Ishikawa (cell line): ENCODE measurements around the gene LRP1.

Experiments
- CEBPB ChIP-seq: IDR thresholded peaks from 2 replicates; pipeline ENCODE4 v1.6.1; 2012
- CREB1 ChIP-seq: IDR thresholded peaks from 2 replicates; pipeline ENCODE4 v1.6.1; 2012; ENCODE audit warnings: low read depth
- EGR1 ChIP-seq: IDR thresholded peaks from 2 replicates; pipeline ENCODE4 v1.6.1; 2012
- EP300 ChIP-seq: IDR thresholded peaks from 2 replicates; pipeline ENCODE4 v1.6.1; 2012; ENCODE audit warnings: borderline replicate concordance
- FOXM1 ChIP-seq: IDR thresholded peaks from 2 replicates; pipeline ENCODE4 v1.6.1; 2012; ENCODE audit warnings: low read depth, borderline replicate concordance
- MAX ChIP-seq: IDR thresholded peaks from 2 replicates; pipeline ENCODE4 v1.6.1; 2012
- NFIC ChIP-seq: IDR thresholded peaks from 2 replicates; pipeline ENCODE4 v1.6.1; 2012
- RAD21 ChIP-seq: IDR thresholded peaks from 2 replicates; pipeline ENCODE4 v1.6.1; 2012; ENCODE audit warnings: low read depth
- TAF1 ChIP-seq: IDR thresholded peaks from 2 replicates; pipeline ENCODE4 v1.6.1; 2012; ENCODE audit warnings: low read depth, mild to moderate bottlenecking
- TCF12 ChIP-seq: IDR thresholded peaks from 2 replicates; pipeline ENCODE4 v1.6.1; 2012; ENCODE audit warnings: low read depth
- TEAD4 ChIP-seq: IDR thresholded peaks from 2 replicates; pipeline ENCODE4 v1.6.1; 2012
- USF1 ChIP-seq: IDR thresholded peaks from 2 replicates; pipeline ENCODE4 v1.6.1; 2012
- YY1 ChIP-seq: IDR thresholded peaks from 2 replicates; pipeline ENCODE4 v1.6.1; 2012; ENCODE audit warnings: low read depth
- ZBTB7A ChIP-seq: IDR thresholded peaks from 2 replicates; pipeline ENCODE4 v1.6.1; 2012; ENCODE audit warnings: low read depth
- TF ChIP-seq, protein P1 (sequence below): IDR thresholded peaks from 2 replicates; pipeline ENCODE4 v1.6.1; 2012; ENCODE audit warnings: low read depth, mild to moderate bottlenecking

The LRP1 gene

DNA sequence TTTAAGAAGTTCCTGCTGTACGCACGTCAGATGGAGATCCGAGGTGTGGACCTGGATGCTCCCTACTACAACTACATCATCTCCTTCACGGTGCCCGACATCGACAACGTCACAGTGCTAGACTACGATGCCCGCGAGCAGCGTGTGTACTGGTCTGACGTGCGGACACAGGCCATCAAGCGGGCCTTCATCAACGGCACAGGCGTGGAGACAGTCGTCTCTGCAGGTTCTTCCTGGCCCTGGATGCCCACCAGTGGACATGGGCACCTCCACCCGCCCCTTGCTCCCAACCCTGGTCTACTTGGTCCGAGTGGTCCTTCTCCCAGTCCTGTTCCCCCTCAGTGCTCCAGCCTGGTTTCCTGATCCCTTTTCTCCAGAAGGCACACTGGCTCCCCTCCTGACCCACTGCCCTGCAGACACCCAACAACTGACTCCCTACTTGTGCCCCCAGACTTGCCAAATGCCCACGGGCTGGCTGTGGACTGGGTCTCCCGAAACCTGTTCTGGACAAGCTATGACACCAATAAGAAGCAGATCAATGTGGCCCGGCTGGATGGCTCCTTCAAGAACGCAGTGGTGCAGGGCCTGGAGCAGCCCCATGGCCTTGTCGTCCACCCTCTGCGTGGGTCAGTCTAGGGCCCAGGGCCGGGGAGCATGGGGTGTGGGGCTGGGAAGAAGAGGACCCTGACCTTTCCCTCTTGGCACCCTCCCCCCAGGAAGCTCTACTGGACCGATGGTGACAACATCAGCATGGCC lies 51.2 kb downstream of the LRP1 start:
- TF ChIP-seq RAD21 (no peak), ZBTB7A (no peak), TAF1 (no peak), CEBPB (no peak), TCF12 (no peak; the same call in 1 of the 2 replicates), USF1 (no peak), CREB1 (no peak), FOXM1 (no peak), EP300 (no peak)

DNA sequence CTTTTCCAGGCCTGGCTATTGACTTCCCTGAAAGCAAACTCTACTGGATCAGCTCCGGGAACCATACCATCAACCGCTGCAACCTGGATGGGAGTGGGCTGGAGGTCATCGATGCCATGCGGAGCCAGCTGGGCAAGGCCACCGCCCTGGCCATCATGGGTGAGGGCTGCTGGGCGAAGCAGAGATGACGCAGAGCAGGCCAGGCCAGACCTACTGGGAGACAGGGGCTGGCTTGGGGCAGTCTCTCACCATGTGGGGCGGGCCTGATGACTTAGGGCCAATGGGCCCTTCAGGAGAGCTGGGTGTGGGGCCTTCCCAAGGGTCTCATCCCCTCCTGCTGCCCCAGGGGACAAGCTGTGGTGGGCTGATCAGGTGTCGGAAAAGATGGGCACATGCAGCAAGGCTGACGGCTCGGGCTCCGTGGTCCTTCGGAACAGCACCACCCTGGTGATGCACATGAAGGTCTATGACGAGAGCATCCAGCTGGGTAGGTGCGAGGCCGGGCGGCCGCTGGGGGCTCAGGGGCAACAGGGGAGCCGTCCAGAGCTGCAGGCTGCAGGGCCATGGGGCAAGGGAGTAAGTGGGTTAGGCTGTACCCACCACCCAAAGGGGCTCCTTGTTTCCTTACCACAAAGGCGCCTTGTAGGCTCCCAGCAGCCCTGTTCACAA lies 52.2 kb downstream of the LRP1 start:
- TF ChIP-seq TAF1 (no peak), ZBTB7A (no peak), USF1 (no peak), EGR1 (no peak), EP300 (no peak), RAD21 (no peak), TCF12 (no peak), YY1 (no peak)
- TF ChIP-seq, protein P1, sequence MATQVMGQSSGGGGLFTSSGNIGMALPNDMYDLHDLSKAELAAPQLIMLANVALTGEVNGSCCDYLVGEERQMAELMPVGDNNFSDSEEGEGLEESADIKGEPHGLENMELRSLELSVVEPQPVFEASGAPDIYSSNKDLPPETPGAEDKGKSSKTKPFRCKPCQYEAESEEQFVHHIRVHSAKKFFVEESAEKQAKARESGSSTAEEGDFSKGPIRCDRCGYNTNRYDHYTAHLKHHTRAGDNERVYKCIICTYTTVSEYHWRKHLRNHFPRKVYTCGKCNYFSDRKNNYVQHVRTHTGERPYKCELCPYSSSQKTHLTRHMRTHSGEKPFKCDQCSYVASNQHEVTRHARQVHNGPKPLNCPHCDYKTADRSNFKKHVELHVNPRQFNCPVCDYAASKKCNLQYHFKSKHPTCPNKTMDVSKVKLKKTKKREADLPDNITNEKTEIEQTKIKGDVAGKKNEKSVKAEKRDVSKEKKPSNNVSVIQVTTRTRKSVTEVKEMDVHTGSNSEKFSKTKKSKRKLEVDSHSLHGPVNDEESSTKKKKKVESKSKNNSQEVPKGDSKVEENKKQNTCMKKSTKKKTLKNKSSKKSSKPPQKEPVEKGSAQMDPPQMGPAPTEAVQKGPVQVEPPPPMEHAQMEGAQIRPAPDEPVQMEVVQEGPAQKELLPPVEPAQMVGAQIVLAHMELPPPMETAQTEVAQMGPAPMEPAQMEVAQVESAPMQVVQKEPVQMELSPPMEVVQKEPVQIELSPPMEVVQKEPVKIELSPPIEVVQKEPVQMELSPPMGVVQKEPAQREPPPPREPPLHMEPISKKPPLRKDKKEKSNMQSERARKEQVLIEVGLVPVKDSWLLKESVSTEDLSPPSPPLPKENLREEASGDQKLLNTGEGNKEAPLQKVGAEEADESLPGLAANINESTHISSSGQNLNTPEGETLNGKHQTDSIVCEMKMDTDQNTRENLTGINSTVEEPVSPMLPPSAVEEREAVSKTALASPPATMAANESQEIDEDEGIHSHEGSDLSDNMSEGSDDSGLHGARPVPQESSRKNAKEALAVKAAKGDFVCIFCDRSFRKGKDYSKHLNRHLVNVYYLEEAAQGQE: no peak

- TF ChIP-seq EGR1: no peak
- TF ChIP-seq RAD21: no peak
- TF ChIP-seq CREB1: no peak
- TF ChIP-seq TAF1: no peak
- no peak for TF ChIP-seq EP300
- no peak for TF ChIP-seq MAX
- no peak for TF ChIP-seq YY1
- no peak for TF ChIP-seq NFIC
- TF ChIP-seq CEBPB: no peak
- no peak for TF ChIP-seq FOXM1
- no peak for TF ChIP-seq TCF12
- TF ChIP-seq, protein P1: no peak
- no peak for TF ChIP-seq ZBTB7A
- TF ChIP-seq USF1: no peak
- no peak for TF ChIP-seq TEAD4
Observed at GRCh38 chr12:57181072-57181471, 52.8 kb downstream of the LRP1 start.

- TF ChIP-seq RAD21: no peak
- TF ChIP-seq CEBPB: no peak
- TF ChIP-seq FOXM1: no peak
- TF ChIP-seq, protein P1: no peak
- no peak for TF ChIP-seq MAX
- TF ChIP-seq USF1: no peak
- no peak for TF ChIP-seq TEAD4
Observed at GRCh38 chr12:57181561-57182155, 53.4 kb downstream of the LRP1 start.
